GM12892 (cell line): ENCODE measurements around the gene MLH3.

Source experiments
- POLR2A ChIP-seq: IDR thresholded peaks from 2 replicates; pipeline ENCODE4 v1.6.1; 2011; ENCODE audit warnings: low read depth, low read length, control low read depth
- POLR2AphosphoS5 ChIP-seq: IDR thresholded peaks from 2 replicates; pipeline ENCODE4 v1.6.1; 2011; ENCODE audit warnings: low read depth, low read length, control low read depth

GRCh38 chr14:75049136-75049535 lies 2.1 kb downstream of the MLH3 start:
- TF ChIP-seq POLR2A = no peak
- no peak for TF ChIP-seq POLR2AphosphoS5
